ENCODE results near the gene SLC49A3. TPM values are rescaled to one million over a fixed set of nuclear protein-coding genes. Genes with fewer than 3 reads are reported as not detected.
"Not testable (repeated sequence)": the region's sequence is repeated elsewhere in the genome, so short reads cannot be mapped to it uniquely, and the experiment has no call there.

The SLC49A3 gene
- total RNA-seq, 1 donor from 2014 or later: 0.16 TPM

DNA sequence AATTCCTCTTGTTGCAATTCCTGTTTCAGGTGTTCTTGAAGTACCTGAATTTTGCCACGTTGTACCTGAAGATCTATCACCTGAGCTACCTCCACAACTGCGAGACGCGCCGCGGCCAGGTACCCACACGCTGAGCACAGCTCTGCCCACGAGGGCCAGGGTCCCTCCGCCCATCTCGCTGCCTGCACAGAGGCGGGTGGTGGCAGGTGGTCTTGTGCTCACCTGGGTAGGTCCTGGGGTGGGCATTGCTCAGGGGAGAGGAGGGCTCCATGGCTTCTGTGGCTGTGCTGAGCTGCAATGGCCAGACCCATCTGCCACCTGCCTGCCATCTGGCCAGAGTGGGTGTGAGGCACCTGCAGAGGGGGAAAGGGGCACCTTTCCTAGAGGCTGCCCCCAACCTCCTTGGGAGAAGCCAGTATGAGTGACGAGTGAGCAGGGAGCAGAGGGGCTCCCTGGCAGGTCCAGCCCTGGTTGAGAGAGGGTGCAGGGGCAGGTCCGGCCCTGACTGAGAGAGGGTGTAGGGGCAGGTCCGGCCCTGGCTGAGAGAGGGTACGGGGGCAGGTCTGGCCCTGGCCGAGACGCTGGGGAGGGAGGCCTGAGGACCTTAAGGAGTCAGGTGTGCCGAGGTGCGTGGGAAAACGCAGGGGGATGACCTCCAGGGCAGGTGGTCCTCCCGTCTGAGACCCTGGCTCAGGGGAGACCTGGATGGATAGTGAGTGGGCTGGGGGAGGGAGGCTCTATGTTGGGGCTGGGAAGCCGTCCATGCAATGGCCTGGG, 52.9 kb downstream of the SLC49A3 start:
- intact Hi-C loops (cut with micrococcal nuclease): no loop called here

DNA sequence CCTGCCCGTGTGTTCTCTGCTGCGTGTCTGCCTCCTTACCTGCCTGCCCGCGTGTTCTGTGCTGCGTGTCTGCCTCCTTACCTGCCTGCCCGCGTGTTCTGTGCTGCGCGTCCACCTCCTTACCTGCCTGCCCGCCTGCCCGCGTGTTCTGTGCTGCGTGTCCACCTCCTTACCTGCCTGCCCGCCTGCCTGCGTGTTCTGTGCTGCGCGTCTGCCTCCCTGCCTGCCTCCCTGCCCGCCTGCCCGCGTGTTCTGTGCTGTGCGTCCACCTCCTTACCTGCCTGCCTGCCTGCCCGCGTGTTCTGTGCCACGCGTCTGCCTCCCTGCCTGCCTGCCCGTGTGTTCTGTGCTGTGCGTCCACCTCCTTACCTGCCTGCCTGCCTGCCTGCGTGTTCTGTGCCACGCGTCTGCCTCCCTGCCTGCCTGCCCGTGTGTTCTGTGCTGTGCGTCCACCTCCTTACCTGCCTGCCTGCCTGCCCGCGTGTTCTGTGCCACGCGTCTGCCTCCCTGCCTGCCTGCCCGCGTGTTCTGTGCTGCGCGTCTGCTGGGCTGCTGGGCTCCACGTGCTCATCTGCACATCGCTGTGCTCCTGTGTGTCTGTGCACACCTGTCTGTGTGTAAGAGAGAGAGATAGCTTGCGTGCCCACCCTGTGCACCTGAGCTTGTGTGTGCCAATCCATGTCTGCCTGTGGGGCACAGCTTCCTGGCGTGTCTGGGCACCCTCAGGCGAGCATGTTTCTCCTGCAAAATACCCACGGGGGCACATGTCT, 53.7 kb downstream of the SLC49A3 start:
- intact Hi-C loops (cut with micrococcal nuclease): not testable (repeated sequence)

DNA sequence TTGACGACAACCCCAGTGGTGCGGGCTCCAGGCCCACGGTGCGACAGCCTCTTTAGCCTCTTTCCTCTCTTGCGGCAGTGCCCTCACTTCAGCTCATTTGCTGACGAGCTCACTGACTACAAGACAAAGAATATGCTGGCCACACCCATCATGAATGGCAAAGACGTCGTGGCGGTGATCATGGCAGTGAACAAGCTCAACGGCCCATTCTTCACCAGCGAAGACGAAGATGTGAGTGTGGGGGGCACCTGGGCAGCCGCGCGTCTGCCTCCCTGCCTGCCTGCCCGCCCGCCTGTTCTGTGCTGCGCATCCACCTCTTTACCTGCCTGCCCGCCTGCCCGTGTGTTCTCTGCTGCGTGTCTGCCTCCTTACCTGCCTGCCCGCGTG, 54.4 kb downstream of the SLC49A3 start:
- intact Hi-C loops (cut with micrococcal nuclease): no loop called here

DNA sequence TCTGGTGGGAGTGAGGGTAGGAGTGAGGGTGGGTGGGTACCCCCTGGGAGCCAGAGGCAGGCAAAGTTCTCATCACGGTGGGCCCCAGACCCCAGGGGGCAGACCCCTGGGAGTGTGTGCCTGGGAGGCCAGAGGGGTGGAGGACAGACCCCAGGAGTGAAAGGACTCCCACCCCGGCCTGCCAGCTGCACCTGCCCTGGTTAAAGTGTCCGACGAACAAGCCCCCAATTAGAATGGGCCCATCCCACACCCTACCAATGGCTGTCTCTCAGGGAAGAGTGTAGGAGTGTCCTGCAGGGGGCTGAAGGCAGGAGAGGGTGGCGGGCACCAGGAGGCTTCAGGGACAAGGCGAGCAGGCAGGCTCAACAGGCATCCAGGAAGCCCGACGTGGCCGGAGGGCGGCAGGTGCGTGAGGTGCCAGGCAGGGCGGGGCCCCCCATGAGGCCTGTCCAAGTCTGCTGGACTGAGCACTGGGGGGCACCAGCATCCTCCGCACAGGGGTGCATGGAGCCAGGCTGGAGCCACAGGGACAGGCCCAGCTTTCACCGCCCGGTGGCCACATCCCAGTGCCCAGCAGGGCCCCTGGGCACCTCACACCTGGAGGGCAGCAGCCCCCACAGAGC, 54.9 kb downstream of the SLC49A3 start:
- intact Hi-C loops (cut with micrococcal nuclease): no loop called here

DNA sequence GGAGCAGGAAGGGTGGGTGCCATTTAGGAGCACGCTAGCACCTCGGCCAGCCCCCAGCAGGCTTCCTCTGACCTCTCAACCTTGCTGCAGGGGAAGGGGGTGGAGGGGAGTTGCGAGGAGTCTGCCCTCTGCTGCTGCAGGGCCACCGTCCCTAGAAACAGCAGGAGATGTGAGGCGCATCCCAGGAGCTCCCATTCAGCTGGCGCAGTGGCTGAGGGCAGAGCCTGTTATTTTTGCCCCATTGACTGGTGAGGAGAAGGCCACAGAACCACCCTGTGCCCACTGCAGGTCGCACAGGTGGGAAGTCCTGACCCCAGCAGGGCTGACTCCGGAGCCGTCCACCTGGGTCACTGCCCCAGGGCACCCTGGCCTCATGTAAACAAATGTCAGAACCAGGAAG, 55.5 kb downstream of the SLC49A3 start:
- intact Hi-C loops (cut with micrococcal nuclease): no loop called here

DNA sequence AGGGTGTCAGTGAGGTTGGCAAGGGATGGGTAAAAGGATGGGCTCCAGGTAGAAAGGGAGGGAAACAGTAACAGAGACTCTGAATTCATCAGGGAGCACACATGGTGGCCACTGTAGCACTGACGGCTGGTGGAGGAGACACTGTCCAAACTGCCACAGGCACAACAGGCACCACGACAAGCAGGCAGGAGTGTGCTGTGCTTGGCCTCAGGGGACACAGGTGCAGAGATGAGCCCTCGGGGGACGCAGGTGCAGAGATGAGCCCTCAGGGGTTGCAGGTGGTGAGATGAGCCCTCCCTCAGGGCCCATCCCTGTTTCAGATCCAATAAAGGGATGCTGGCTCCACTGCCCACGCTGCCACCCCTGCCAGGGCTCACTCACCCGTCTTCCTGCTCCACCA, 56.0 kb downstream of the SLC49A3 start:
- intact Hi-C loops (cut with micrococcal nuclease): no loop called here

DNA sequence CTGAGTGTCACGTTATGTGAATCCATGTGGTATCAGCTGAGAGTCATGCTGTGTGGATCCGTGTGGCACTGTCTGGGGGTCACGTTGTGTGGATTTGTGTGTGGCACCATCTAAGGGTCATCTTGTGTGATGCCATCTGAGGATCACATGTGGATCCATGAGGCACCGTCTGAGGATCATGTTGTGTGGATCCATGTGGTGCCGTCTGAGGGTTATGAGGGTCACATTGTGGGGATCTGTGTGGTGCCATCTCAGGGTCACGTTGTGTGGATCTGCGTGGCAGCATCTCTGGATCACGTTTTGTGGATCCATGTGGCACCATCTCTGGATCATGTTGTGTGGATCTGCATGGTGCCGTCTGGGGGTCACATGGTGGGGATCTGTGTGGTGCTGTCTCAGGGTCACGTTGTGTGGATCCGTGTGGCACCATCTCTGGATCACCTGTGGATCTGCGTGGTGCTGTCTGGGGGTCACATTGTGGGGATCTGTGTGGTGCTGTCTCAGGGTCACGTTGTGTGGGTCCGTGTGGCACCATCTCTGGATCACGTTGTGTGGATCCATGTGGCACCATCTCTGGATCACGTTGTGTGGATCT, 56.7 kb downstream of the SLC49A3 start:
- intact Hi-C loops (cut with micrococcal nuclease): no loop called here

Other genes starting within 250 kb of the SLC49A3 start
- gene ZNF721, start 190.0 kb downstream of the SLC49A3 start, total RNA-seq: 29.8 and 30.6 TPM in 2 replicates
- 58.9 and 62.4 TPM in 2 replicates for gene PIGG, start 189.9 kb downstream of the SLC49A3 start, total RNA-seq
- not detected in 2 replicates for gene TMEM271, start 112.9 kb downstream of the SLC49A3 start, total RNA-seq
- 13.5 and 14.1 TPM in 2 replicates for gene PDE6B, start 63.6 kb downstream of the SLC49A3 start, total RNA-seq
- 203 and 214 TPM in 2 replicates for gene ATP5ME, start 14.9 kb downstream of the SLC49A3 start, total RNA-seq
- gene MYL5, start 14.6 kb downstream of the SLC49A3 start, total RNA-seq: 21.2 and 22.4 TPM in 2 replicates
- gene PCGF3, start 16.7 kb upstream of the SLC49A3 start, total RNA-seq: 33.8 and 34.7 TPM in 2 replicates
- gene CPLX1, start 137.0 kb upstream of the SLC49A3 start, total RNA-seq: 0.48 and 0.86 TPM in 2 replicates
- 141 and 144 TPM in 2 replicates for gene GAK, start 243.2 kb upstream of the SLC49A3 start, total RNA-seq
- gene TMEM175, start 243.3 kb upstream of the SLC49A3 start, total RNA-seq: 21.8 and 23.6 TPM in 2 replicates

All from T-helper 2 cell treated with Interferon-gamma antibody and Interleukin-4, amounts not matched to agents 100 ng/mL and 5 ng/mL, for 36 hours (primary cell).